Ovary (tissue), 3 donors: ENCODE results near the gene AUTS2.

ENCODE experiments used
- CTCF ChIP-seq, 3 donors: fragments of 450-650 bp in 2 of 3; fragments of 200-600 bp in 1 of 3; IDR thresholded peaks; one replicate each; pipeline versions ENCODE4 v1.5.1 to v1.8.0; 2016 to 2022; ENCODE audit warnings: antibody characterized with exemption in 3 of 3, mild to moderate bottlenecking in 1 of 3
- EP300 ChIP-seq: sonication (generic); formaldehyde crosslinking; IDR thresholded peaks from one replicate; pipeline ENCODE4 v1.6.1; 2017; ENCODE audit warnings: antibody characterized with exemption
- POLR2A ChIP-seq: fragments of 450-650 bp; IDR thresholded peaks from one replicate; pipeline ENCODE4 v1.6.1; 2017; ENCODE audit warnings: antibody characterized with exemption, mild to moderate bottlenecking, moderate library complexity
- donor health status: DM: no; HTN: no; CAD: no.

- TF ChIP-seq CTCF (IDR thresholded peaks at IDR 0.05) (no peak), POLR2A (no peak), EP300 (no peak)
These were observed 896.2 kb downstream of the AUTS2 start for GRCh38 chr7:70494225-70495032.
